Upper lobe of left lung (tissue), 4 donors: ENCODE results near the gene TRIM47.
A peak's percentile ranks its signal among the peaks of the same experiment; 100 is the strongest.

Experiments used
- POLR2A ChIP-seq, 4 donors: fragments of 450-650 bp; IDR thresholded peaks; one replicate each; pipeline ENCODE4 v1.5.1; 2016 to 2017; ENCODE audit warnings: antibody characterized with exemption in 4 of 4, mild to moderate bottlenecking in 2 of 4
- POLR2AphosphoS5 ChIP-seq, 2 donors: sonication (generic); formaldehyde crosslinking; IDR thresholded peaks; one replicate each; pipeline ENCODE4 v1.5.1; 2017; ENCODE audit warnings: antibody characterized with exemption in 2 of 2
- TF ChIP-seq, protein P1 (sequence below), 6 experiments: fragments of 450-650 bp in 4 of 6; fragments of 200-600 bp in 2 of 6; sonication (generic) in 2 of 6; IDR thresholded peaks; one replicate each; pipeline ENCODE4 v1.5.1; 2016 to 2019; ENCODE audit warnings: antibody characterized with exemption in 6 of 6

DNA sequence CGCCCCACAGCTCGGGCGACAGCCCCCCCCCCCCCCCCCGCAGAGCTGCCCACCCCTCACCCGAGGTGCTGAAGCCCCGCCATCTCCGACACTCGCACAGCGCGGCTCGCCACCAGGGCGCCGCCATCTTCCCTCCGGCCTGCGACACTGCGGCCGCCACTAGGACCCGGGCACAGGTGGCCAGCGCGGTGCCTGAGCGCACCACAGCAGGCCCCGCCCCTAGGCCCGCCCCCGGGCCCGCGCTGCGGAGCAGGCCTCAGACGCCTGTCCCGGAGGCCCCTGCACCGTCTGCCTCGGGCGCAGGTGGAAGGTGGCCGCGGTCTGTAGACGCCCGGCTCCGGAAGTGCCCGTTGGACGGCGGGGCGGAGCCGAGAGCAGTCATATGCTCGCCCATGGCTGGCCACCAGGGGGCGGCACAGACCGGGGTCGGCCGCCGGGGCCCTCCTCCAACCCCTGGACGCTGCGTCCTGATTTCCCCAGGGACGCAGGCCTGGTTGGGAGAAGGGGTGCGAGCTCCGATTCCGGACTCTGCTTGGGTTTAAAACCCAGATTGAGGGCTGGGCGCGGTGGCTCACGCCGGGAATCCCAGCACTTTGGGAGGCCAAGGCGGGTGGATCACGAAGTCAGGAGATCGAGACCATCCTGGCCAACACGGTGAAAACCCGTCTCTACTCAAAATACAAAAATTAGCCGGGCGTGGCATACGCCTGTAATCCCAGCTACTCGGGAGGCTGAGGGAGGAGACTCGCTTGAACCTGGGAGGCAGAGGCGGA, 26.6 kb upstream of the TRIM47 start, which contains the start of gene MRPL38:
- TF ChIP-seq POLR2A (IDR thresholded peaks at IDR 0.05), result peak in 3 of 4 donors; percentile 10 to 74 (median 54)
- TF ChIP-seq, protein P1, sequence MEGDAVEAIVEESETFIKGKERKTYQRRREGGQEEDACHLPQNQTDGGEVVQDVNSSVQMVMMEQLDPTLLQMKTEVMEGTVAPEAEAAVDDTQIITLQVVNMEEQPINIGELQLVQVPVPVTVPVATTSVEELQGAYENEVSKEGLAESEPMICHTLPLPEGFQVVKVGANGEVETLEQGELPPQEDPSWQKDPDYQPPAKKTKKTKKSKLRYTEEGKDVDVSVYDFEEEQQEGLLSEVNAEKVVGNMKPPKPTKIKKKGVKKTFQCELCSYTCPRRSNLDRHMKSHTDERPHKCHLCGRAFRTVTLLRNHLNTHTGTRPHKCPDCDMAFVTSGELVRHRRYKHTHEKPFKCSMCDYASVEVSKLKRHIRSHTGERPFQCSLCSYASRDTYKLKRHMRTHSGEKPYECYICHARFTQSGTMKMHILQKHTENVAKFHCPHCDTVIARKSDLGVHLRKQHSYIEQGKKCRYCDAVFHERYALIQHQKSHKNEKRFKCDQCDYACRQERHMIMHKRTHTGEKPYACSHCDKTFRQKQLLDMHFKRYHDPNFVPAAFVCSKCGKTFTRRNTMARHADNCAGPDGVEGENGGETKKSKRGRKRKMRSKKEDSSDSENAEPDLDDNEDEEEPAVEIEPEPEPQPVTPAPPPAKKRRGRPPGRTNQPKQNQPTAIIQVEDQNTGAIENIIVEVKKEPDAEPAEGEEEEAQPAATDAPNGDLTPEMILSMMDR (IDR thresholded peaks at IDR 0.05), result peak; percentile 98 to 100 (median 100)
- peak in 1 of 2 donors; percentile 89 for TF ChIP-seq POLR2AphosphoS5 (IDR thresholded peaks at IDR 0.05)
